ENCODE data around the gene MPRIP.

- TF ChIP-seq, protein P1, sequence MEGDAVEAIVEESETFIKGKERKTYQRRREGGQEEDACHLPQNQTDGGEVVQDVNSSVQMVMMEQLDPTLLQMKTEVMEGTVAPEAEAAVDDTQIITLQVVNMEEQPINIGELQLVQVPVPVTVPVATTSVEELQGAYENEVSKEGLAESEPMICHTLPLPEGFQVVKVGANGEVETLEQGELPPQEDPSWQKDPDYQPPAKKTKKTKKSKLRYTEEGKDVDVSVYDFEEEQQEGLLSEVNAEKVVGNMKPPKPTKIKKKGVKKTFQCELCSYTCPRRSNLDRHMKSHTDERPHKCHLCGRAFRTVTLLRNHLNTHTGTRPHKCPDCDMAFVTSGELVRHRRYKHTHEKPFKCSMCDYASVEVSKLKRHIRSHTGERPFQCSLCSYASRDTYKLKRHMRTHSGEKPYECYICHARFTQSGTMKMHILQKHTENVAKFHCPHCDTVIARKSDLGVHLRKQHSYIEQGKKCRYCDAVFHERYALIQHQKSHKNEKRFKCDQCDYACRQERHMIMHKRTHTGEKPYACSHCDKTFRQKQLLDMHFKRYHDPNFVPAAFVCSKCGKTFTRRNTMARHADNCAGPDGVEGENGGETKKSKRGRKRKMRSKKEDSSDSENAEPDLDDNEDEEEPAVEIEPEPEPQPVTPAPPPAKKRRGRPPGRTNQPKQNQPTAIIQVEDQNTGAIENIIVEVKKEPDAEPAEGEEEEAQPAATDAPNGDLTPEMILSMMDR (IDR thresholded peaks at IDR 0.05), result no peak
- TF ChIP-seq POLR2A (IDR thresholded peaks at IDR 0.05), result no peak
Observed at GRCh38 chr17:17131839-17132238, 89.6 kb downstream of the MPRIP start.

All from esophagus squamous epithelium (tissue), 4 donors.